ENCODE data around the gene GSX2. TPM values are rescaled to one million over a fixed set of nuclear protein-coding genes. Genes with fewer than 3 reads are reported as not detected.

GSX2 gene
- total RNA-seq, 1 donor from 2014 or later: 0.35 TPM

DNA sequence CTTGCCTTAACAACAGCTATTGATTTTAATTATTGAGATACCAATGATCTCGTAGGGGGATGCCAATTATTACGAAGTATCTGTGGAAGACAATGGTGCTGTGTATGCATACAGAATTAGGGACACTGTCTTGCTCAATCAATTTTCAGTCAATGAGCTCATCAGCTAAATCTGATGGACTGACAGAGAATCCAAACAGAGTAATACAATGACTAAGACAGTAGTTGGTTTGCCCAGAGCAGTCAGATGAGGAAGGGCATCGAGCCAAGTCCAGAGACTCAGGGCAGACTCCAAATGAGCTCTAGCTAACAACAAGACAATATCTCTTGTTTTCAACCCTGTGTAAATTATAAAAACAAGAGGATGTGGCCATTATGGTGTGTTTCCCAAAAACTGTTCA, 14.7 kb upstream of the GSX2 start:
- Mint-ChIP-seq H3K4me1 (ENCODE audit: unreplicated experiment) (peaks cover 35% of the 10 kb centered on the region), H3K4me3 (ENCODE audit: unreplicated experiment) (no peak overlapping the region), H3K27ac (ENCODE audit: unreplicated experiment) (peak overlapping the region; percentile 35), H3K9me3 (ENCODE audit: unreplicated experiment) (no peaks in the 10 kb centered on the region), H3K36me3 (ENCODE audit: unreplicated experiment) (no peaks in the 10 kb centered on the region), H3K27me3 (ENCODE audit: unreplicated experiment) (no peaks in the 10 kb centered on the region)
- DNase-seq (ENCODE audit: extremely low spot score, unreplicated experiment): peak; percentile 78
- TF ChIP-seq, protein P1, sequence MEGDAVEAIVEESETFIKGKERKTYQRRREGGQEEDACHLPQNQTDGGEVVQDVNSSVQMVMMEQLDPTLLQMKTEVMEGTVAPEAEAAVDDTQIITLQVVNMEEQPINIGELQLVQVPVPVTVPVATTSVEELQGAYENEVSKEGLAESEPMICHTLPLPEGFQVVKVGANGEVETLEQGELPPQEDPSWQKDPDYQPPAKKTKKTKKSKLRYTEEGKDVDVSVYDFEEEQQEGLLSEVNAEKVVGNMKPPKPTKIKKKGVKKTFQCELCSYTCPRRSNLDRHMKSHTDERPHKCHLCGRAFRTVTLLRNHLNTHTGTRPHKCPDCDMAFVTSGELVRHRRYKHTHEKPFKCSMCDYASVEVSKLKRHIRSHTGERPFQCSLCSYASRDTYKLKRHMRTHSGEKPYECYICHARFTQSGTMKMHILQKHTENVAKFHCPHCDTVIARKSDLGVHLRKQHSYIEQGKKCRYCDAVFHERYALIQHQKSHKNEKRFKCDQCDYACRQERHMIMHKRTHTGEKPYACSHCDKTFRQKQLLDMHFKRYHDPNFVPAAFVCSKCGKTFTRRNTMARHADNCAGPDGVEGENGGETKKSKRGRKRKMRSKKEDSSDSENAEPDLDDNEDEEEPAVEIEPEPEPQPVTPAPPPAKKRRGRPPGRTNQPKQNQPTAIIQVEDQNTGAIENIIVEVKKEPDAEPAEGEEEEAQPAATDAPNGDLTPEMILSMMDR (IDR thresholded peaks at IDR 0.05): no peak

DNA sequence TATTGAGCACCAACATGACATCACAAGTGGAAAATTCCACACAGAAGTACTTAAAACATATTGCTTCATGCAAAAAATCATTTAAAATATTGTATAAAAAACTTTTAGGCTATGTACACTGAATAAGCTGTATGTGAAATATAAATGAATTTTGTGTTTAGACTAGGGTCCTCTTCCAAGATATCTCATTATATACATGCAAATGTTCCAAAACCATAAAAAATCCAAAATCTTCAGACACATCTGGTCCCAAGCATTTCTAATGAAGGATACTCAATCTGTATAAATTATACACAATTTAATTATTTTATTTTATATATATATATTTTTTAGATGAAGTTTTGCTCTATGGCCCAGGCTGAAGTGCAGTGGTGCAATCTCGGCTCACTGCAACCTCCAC, 10.1 kb upstream of the GSX2 start:
- Mint-ChIP-seq H3K9me3 (ENCODE audit: unreplicated experiment) (no peaks in the 10 kb centered on the region), H3K36me3 (ENCODE audit: unreplicated experiment) (no peaks in the 10 kb centered on the region), H3K4me1 (ENCODE audit: unreplicated experiment) (peaks cover 16% of the 10 kb centered on the region), H3K27ac (ENCODE audit: unreplicated experiment) (no peak overlapping the region), H3K4me3 (ENCODE audit: unreplicated experiment) (no peak overlapping the region), H3K27me3 (ENCODE audit: unreplicated experiment) (no peaks in the 10 kb centered on the region)
- DNase-seq (ENCODE audit: extremely low spot score, unreplicated experiment): no peak
- TF ChIP-seq, protein P1 (IDR thresholded peaks at IDR 0.05): no peak

DNA sequence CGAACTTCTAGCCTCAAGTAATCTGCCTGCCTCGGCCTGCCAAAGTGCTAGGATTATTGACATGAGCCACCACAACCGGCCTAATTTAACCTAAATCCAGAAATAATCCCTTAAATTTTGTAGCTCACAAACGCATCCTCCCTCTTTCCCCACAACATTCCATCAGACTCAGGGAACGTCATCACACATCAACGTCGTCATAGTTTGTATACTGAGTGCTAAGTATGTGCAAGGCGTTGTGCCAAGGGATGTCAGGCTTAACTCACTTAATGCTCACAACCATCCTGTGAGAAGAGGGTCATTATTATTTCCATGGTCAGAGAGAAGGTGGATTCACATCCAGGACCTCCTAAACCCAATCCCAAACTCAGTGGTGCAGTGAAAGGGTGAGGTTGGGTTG, 9.6 kb upstream of the GSX2 start:
- DNase-seq (ENCODE audit: extremely low spot score, unreplicated experiment): no peak
- H3K27ac Mint-ChIP-seq (ENCODE audit: unreplicated experiment): no peak overlapping the region
- no peaks in the 10 kb centered on the region for H3K9me3 Mint-ChIP-seq (ENCODE audit: unreplicated experiment)
- H3K4me1 Mint-ChIP-seq (ENCODE audit: unreplicated experiment): peaks cover 11% of the 10 kb centered on the region
- H3K4me3 Mint-ChIP-seq (ENCODE audit: unreplicated experiment): no peak overlapping the region
- TF ChIP-seq, protein P1 (IDR thresholded peaks at IDR 0.05): no peak
- H3K27me3 Mint-ChIP-seq (ENCODE audit: unreplicated experiment): no peaks in the 10 kb centered on the region
- H3K36me3 Mint-ChIP-seq (ENCODE audit: unreplicated experiment): no peaks in the 10 kb centered on the region

DNA sequence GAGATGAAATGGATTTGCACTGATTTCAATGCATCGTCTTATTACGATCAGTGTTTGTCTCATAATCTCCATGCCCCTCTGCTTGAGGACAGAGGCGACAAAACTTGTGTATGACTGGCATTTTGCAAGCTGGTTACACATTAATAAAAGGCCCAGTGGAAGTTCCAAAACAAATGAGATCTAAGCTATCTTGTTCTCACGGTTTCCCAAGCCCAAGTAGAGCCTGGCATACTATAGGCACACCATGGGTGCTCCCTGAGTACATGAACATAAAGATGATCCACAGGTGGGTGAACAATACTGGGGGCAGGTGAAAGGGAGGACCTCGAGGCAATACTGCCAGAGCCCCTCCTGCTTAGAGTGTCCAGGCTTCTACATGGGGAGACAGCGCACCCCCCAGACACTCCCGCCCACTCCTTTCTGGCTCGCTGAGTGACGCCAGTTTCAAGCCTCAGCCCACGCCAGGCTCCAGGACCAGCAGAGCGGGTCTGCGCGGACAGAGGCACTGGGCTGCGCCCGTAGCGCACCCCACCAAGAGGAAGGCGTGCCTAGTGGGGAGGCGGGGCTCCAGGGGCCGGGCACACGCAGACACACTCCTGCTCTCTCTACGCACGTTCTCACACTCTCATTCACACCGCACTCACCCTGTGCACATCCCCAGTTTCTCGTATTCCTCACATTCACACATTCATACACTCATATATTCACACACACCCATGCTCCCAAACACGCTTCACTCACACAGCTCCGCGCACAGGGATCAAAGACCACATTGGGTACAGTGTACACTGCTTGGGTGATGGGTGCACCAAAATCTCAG, 8.9 kb upstream of the GSX2 start:
- Mint-ChIP-seq H3K4me3 (ENCODE audit: unreplicated experiment) (peak overlapping the region; percentile 91), H3K27ac (ENCODE audit: unreplicated experiment) (no peak overlapping the region), H3K4me1 (ENCODE audit: unreplicated experiment) (peaks cover 8% of the 10 kb centered on the region), H3K9me3 (ENCODE audit: unreplicated experiment) (no peaks in the 10 kb centered on the region), H3K36me3 (ENCODE audit: unreplicated experiment) (no peaks in the 10 kb centered on the region), H3K27me3 (ENCODE audit: unreplicated experiment) (peaks cover under 1% of the 10 kb centered on the region)
- DNase-seq (ENCODE audit: extremely low spot score, unreplicated experiment): no peak
- TF ChIP-seq, protein P1 (IDR thresholded peaks at IDR 0.05): no peak

DNA sequence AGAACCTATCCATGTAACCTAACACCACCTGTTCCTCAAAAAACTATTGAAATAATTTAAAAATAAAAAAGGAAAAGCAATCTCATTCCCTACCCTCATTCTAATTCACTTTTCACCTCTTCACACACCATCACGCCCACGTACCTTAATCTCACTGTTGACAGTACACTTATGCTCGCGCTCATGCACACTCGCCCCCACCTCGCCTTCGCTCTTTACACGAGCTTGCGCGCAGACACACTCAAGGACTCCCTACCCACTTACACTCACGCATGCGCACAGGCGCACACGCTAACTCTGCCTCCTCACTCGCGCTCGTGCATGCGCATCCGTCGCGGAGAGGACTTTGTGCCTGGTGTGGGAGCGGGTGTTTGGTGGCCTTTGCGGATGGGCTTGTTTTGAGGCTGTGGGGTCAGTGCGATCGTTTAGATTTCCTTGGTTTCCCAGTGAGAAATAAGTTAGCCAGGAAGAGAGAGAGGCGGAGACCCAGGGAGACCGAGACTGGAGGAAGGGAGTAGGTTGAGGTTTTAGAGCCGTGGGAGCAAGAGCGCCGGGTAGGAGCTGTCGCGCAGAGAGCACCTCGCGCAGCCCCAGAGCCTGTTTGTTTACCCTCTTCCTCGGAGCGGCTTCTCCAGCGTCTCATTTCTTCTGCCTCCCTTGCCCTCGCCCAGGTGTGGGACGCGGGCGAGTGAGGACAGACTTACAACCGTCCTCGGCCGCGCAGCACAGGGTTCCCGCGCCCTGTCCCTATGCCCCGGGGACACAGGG, 8.1 kb upstream of the GSX2 start:
- no peaks in the 10 kb centered on the region for H3K9me3 Mint-ChIP-seq (ENCODE audit: unreplicated experiment)
- H3K4me1 Mint-ChIP-seq (ENCODE audit: unreplicated experiment): peaks cover 8% of the 10 kb centered on the region
- H3K36me3 Mint-ChIP-seq (ENCODE audit: unreplicated experiment): no peaks in the 10 kb centered on the region
- H3K4me3 Mint-ChIP-seq (ENCODE audit: unreplicated experiment): peak overlapping the region; percentile 91
- TF ChIP-seq, protein P1 (IDR thresholded peaks at IDR 0.05): no peak
- peak overlapping the region; percentile 72 for H3K27ac Mint-ChIP-seq (ENCODE audit: unreplicated experiment)
- H3K27me3 Mint-ChIP-seq (ENCODE audit: unreplicated experiment): peaks cover 4% of the 10 kb centered on the region
- DNase-seq (ENCODE audit: extremely low spot score, unreplicated experiment): peak; percentile 93
